ENCODE results near the gene A1BG. TPM values are rescaled to one million over a fixed set of nuclear protein-coding genes. Genes with fewer than 3 reads are reported as not detected.

A1BG gene
- total RNA-seq, 1 donor, result 1.3 TPM

DNA sequence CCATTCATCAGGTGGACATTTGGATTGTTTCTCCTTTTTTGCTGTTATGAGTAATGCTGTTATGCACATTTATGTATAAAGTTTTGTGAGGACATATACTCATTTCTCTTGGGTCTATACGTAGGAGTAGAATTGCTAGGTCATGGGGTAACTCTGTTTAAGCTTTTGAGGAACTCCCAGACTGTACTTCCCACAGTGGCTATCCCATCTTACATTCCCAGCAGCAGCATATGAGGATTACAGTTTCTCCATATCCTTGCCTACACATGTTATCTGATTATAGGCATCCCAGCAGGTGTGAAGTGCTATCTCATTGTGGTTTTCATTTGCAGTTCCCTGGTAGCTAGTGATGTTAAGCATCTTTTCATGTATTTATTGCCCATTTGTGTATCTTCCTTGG lies 20.6 kb downstream of the A1BG start:
- no peak for DNase-seq (ENCODE audit: low read depth)
- TF ChIP-seq, protein P1, sequence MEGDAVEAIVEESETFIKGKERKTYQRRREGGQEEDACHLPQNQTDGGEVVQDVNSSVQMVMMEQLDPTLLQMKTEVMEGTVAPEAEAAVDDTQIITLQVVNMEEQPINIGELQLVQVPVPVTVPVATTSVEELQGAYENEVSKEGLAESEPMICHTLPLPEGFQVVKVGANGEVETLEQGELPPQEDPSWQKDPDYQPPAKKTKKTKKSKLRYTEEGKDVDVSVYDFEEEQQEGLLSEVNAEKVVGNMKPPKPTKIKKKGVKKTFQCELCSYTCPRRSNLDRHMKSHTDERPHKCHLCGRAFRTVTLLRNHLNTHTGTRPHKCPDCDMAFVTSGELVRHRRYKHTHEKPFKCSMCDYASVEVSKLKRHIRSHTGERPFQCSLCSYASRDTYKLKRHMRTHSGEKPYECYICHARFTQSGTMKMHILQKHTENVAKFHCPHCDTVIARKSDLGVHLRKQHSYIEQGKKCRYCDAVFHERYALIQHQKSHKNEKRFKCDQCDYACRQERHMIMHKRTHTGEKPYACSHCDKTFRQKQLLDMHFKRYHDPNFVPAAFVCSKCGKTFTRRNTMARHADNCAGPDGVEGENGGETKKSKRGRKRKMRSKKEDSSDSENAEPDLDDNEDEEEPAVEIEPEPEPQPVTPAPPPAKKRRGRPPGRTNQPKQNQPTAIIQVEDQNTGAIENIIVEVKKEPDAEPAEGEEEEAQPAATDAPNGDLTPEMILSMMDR (IDR thresholded peaks at IDR 0.05; ENCODE audit: insufficient read depth, low read depth, low read length), result no peak

DNA sequence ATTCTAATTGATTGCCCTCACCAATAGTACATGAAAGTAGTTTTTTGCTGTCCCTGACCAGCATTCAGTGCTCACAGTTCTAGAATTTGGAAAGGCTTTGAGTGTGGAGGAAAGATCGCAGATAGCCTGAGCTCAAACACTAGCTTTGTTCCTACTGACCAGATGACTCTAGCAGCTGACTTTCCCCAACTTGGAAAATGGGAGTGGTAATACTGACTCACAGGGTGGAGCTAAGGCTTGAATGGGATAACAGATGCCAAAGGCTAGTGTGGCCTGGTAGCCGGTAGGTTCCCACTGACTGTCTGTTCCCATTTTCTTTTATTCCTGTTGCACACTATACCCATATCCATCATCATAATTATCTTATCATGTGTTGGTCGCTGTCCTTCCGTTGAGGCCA lies 22.8 kb downstream of the A1BG start:
- DNase-seq (ENCODE audit: low read depth), result peak; percentile 67
- no peak overlapping the region for H3K4me3 ChIP-seq (ENCODE audit: low read depth, low read length)
- TF ChIP-seq, protein P1 (IDR thresholded peaks at IDR 0.05; ENCODE audit: insufficient read depth, low read depth, low read length), result no peak

More for the DNA sequence above, 20.6 kb downstream of the A1BG start:
- H3K4me3 ChIP-seq (ENCODE audit: low read depth, low read length), result no peak overlapping the region

DNA sequence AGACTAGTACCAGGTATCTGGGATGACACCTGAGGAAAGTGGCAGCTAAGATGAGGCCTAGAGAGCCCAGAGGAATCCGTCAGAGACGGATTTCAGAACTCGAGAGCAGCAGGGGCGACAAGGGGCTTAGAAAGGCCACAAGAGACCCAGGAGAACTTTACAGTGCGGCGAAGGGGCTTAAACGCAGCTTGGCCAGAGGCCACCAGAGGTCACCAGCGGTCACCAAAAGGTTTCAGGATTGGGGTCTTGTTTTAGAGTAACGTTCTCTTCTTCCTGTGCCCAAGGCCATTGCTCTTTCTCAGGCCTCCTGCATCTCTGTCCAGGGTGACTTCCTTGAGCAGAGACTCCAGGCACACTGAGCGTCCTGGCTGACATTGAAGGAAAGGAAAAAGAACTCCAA lies 24.3 kb downstream of the A1BG start:
- no peak overlapping the region for H3K4me3 ChIP-seq (ENCODE audit: low read depth, low read length)
- TF ChIP-seq, protein P1 (IDR thresholded peaks at IDR 0.05; ENCODE audit: insufficient read depth, low read depth, low read length), result peak; percentile 17
- DNase-seq (ENCODE audit: low read depth), result no peak

DNA sequence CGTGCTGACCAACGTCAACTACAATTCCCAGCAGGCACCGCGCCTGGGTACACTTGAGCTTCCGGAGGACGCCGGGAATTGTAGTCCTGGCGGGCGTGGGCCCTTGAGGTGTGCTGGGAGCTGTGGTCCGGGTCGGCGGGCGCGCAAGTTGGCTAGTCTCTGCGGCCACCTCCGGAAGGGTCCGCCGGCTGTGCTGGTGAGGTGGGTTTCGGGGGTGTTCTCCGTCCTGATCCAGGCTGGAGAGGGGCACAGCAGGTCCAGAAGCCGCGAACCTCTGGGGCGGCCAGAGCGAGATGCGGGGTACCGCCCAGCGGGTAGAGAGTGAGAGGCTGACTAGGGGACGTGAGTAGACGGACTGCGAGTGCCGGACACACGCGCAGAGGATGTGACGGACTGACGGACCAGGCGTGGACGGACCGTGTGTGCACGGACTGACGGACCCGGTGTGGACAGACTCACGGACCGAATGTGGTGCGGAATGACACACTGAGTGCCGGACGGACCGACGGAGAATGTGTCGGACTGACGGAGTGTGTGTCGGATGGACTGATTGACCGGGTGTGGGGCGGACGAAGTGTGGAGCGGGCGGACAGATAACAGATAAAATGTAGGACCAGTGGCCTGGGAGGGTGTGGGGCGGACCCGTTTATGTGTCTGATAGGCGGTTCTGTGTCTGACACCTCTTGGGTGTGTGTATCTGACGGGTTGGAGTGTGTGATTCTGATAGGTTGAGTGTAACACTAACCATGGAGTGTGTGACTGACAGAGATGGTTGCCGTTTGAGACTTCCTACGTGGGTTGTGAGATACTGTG lies 26.2 kb downstream of the A1BG start, which contains the start of gene ZSCAN22:
Gene ZSCAN22, plus strand, starts transcription at position 81 of the 813 bp plus-strand sequence. CDS start 7,809 bp downstream, outside the sequence.
- TF ChIP-seq, protein P1 (IDR thresholded peaks at IDR 0.05; ENCODE audit: insufficient read depth, low read depth, low read length), result no peak
- DNase-seq (ENCODE audit: low read depth), result peak; percentile 96

DNA sequence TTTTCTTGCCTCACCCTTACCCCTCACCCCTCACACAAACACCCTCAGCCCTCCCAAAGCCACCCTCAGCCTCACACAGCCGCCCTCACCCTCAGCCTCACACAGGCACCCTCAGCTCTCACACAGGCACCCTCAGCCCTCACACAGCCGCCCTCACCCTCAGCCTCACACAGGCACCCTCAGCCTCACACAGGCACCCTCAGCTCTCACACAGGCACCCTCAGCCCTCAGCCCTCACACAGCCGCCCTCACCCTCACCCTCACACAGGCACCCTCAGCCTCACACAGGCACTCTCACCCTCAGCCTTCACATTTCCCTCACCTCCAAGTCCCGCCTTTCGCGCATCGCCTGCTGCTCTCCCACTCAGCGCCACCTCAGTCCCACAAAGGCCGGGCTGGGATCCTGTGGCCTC lies 26.8 kb downstream of the A1BG start:
- DNase-seq (ENCODE audit: low read depth), result no peak
- peak overlapping the region; percentile 87 for H3K4me3 ChIP-seq (ENCODE audit: low read depth, low read length)
- TF ChIP-seq, protein P1 (IDR thresholded peaks at IDR 0.05; ENCODE audit: insufficient read depth, low read depth, low read length), result no peak

More for the DNA sequence above, 26.2 kb downstream of the A1BG start, which contains the start of gene ZSCAN22:
- H3K4me3 ChIP-seq (ENCODE audit: low read depth, low read length), result peak within 1 kb of the TSS; percentile 87

DNA sequence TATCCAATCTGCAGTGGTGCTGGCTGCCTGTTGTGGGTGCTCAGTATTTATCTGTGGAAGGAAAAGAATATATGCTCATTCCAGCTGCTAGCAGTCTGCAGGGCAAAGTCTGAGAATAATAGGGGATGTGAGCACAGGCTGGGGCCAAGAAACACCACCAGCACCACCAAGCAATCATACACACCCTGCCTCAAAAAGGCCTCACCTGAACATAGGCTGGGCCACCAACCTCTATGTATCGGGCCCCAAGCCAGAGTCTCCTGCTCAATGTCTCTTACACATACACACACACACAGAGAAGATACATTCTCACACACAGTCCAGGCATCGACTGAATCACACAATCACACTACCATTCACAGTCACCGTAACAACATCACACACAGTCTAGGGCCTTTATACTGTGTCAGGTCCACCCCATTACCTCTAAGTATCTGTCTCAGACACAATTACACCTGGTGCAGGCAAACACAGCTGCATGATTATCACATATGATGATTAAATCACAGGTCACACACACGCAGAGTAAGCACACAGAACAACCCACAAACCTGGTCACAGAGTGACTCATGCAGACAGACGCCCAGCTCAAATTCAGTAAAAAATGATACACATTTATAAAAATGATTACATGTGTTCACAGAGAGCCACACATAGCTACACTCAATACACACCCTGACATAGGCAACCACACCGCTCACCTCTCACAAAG lies 27.8 kb downstream of the A1BG start:
- TF ChIP-seq, protein P1 (IDR thresholded peaks at IDR 0.05; ENCODE audit: insufficient read depth, low read depth, low read length), result no peak
- DNase-seq (ENCODE audit: low read depth), result no peak
- H3K4me3 ChIP-seq (ENCODE audit: low read depth, low read length), result peak overlapping the region; percentile 87
